Measurements from ENCODE around the gene TFEB.
A peak's percentile ranks its signal among the peaks of the same experiment; 100 is the strongest.

Gene TFEB

DNA sequence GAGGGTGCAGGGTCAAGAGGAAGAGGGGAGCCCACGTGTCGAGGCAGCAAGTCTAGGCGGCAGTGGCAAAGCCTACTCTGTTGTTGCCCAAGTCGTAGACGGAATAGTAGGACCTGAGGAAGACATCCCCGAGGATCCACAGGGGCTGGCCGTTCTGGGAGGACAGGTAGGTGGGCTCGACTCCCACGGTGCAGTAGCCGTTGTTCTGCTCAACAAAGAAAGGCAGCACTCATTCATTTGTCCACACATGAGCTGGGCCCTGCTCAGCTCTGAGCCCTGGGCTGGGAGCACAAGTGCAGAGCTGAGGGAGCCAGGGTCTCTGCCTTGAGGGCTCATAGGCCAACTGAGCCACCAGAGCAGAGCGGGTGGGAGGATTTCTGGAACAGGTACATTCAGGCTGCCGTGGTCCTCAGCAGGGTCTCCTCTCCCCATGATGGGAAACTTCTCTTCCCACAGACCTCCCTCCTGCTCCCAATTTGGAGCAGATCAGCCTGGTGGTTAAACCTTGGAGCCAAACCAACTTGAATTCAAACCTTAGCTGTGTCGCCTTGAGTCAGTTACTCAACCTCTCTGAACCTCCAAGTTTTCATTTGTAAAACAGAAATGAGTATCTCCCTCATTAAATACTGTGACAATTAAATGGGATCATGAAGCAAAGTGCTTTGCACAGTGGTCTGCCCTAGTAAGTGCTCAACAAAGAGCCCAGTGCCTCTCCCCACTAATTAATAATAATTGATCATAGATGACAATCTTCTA, 1.6 kb upstream of the TFEB start:
- DNase-seq, result no peak

DNA sequence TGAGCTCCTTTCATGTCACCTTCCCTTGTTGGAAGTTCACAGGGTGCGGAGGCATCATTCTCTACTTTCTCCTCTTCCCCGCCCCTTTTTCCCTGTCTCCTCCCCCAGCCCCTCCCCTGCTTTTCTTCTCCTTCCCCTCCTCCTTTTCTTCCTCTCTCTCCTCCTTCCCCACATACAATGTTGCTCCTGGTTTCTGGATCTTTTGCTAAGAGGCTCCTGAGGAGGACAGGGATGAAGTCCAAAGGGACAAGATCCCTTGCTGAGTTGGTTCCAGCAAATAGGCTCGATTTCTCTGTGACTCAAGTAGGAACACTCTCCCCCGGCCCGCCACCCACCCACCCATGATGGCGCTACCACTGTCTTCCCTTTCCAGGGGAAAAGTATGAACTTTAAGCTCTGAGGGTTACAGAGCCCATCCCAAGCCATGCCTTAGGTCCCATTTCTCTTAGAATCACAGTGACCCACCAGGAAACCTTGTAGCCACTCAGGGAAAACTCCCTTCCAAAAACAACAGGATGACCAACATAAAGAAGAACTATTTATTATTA, 852 bp upstream of the TFEB start:
- DNase-seq, result no peak

DNA sequence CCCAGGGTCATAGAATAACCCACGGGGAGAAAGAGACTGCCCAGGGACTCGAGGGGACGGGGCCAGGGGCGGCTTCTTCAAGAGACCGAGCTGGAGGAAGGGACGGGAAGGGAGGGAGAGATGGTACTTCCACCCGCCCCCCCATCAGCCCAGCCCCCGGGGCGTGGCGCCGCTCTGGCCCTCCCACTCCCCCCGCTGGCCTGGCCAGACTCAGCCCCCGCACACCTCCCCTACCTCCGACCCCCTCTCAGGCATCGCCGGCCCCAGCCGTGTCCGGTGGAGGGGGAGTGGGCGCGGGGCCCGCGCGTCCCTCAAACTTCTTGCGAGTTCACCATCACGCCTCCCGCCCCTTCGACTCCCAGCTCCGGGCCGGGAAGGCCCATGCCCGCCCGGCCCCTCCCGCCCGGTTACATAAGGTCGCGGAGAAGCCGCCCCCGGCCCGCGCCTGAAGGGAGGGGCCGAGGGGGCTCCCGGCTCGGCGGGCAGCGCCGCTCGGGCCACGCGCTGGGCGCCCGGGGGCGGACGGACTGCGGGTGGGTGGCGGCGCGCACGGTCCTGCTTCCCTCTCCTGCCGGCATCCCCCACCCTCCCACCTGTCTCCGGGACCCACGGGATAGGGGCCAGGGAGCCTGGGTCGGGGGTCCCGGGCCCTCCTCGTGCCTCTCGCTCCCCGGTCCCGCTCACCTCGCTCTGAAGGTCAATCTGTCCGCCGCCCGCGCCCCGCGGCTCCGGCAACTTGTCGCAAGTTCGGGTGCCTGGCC, 562 bp downstream of the TFEB start:
- DNase-seq, result peak; percentile 77

DNA sequence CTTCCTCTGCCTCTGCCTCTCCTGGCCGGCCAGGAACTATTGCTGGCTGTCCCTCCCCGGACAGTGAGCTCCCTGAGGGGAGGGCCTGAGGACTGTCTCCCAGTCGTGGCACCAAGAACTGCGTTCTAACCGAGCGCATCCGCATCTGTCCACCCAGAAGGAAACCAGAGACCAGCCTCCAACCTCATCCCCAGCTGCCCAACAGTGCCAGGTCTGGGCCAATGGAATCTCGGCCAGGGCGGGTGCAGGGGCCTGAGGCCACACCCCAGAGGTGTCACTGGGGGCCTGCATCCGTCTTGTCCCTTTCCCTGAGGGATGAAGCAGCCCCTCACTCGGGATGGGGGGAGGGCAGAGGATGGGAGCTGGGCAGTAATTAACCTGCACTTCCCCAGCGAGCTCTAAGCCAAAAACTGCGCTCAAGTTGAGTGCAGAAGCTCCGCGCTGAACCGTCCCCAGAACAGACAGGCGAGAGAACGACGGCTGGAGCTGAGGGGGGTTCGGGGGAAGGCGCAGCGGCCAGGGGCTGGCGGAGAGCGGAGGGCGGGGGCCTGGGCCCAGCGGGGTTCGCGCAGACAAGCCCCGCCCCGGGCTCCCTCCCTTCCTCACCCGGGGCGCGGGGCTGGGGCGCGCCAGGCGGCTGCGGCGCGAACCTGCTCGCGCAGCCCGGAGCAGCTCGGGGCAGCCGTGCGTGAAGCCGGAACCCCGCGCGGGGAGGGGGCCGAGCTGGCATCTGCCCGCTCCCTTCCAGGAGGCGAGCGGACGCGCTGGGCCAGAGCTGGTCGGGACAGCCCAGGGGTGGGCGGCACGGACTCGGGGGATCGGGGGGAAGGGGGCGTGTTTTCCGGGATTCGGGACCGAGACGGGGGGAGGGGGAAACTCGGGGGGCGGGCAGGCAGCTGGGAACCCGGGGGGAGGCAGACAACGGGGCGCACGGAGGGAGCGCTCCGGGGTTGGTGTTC, 1.4 kb downstream of the TFEB start:
- peak; percentile 62 for DNase-seq

DNA sequence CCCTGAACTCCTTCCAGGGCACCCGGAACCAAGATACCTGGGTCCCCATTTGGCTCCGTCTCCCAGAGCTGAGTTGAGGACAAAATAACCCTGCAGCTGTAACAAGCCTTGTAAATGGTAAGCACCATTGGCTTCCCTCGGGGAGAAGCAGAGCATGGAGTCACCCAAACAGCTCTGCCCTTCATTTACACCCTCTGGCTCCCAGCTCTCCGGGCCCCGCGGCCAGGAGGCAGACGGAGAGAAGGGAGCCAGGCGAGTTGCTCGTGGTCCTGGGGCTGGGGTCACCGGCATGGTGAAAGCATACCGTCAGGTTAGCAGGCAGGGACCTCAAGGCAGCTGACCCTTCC, 2.1 kb downstream of the TFEB start:
- no peak for DNase-seq

DNA sequence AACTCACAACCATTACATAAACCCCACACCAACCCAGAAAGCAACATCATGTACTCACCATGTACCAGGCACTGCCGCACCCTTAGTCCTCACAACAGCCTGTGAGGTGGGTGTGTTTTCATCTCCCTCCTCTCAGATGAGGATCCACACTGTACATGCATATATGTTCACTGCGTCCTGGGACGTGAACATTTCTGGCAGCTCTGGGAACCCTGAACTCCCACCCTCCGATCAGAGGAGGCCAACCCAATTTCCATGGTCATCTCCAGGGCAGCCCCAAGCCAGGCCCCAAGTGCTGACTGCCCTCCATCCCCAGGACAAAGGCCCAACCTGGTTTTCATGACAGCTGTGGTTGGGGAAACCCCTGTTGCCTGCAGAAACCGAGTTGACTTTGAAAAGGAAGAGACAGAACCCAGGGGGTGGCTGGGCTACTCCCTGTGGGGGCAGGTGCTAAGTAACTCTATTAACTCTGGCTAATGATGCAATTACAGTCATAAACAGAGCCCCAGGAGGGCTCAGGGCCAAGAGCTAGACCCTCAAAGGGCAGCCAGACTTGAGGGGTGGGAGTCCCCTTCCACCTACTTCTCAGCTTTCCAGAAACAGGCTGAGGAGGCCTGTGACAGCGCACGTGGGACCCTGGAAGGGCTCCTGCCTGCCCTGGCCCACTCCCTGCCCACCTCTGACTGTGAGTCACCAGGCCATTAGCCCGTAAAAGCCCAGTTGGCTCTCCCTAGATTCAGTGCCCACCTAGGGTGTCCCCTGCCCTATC, 2.6 kb downstream of the TFEB start:
- DNase-seq, result peak; percentile 73

DNA sequence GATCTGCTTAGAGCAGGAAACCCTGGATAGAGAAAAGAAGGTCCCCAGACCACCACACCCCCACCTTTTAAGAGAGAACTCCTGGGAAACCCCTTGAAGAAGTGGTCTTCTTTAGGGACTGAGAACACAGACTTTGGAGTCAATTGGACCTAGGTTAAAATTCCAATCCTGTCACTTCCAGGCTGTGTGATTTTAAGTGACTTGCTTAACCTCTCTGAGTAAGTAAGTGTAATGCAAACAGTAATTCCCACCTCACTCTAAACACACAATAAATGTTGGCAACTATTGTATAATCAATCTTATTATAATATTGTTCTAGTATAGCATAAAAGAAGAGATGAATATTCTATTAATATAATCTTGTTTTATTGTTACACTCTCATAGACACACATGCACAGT, 3.3 kb downstream of the TFEB start:
- no peak for DNase-seq

DNA sequence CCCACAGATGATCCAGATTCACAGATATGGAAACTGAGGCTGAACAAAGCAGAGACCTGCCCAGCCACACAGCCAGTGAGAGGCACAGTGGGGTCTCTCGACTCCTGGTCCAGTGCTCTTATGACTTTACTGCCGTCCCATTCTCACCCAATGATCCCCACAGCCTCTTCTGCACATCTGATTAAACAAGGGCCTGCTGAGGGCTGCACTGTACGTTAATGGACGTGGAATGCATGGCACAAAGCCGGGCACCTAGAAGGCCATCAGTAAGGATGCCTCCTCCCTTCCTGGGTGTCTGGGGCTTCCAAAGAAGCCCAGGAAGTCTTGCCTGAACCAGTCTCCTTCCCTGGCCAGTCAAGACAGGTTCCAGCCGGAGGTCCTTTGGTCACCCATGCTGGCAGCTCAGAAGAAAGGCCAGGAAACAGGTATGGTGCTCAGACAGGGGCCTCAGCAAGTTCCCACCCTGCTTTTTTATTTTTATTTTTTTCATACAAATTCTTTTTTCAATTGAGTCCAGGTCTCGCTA, 3.8 kb downstream of the TFEB start:
- no peak for DNase-seq

DNA sequence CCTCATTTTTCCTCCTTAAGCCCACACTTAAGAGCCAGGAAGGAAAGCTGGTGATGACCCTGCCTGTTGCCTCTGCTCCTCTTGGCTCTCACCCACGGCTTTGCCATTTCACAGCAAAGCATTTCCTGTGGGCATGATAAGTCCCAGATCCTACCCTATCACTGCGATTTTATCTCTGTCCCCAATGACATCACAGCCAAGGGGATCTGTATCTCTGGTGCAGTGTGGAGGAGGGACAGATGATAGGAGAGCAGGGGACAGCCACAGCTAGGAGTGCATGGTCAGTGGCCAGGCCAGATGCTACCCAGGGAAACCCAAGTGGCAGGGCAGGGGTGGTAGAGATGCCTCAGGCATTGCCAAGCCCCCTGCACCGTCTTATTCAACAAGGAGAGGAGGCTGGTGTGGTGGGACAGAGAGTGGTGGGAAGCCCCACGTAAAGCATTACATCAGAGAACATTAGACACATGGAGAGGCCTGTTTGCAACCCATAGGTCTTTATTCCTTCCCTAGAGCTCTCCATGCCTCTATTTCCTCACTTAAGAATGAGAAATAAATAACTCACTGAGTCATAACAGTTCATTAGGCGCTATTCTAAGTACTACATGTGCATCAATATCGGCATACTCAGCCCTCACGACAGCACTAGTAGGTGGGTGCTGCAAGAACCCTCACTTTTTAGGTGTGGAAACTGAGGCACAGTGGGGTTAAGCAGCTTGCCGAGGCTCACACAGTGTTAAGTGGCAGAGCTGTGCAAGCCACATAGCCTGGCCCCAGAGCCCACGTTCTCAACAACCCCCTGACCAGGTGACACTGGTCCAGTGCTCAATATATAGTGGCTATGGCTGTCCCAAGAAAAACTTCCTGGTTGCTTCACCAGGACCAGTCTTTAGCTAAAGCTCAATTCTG, 4.6 kb downstream of the TFEB start:
- DNase-seq, result peak; percentile 38

DNA sequence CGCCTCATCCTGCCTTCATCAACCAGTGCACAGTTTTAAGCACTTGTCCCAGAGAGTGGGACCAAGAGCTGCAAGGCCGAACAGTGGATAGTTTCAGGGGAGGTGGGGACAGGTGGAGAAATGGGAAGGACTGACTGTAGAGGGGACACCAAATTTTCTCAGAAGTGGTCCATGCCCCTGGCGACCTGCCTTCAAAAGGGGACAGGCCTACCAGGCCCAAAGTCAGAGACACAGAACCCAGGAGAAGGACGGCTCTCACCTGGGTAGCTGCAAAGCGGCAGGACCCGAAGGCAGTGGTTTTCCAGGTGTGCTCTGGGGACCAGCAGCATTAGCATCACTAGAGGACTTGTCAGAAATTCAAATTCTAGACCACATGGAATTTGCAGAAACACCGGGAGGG, 5.8 kb downstream of the TFEB start:
- DNase-seq, result no peak

DNA sequence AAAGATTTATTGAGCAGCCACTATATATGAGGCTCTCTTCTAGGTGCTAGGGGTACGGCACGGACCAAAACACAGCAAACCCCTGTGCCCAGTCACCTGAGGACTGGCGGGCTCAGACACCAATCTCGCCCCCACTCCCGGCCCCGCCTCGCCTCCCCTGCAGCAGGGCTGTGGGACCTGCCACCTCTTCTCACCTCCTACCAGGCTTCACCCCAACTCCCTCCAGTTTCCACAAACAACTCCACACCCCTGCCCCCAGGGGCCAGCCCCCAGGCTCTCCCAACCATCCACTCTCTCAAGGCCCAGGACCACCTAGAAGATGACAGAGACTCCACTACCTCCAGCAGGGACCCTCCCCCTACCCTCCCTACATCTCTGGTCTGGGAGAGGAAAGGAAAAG, 6.5 kb downstream of the TFEB start:
- DNase-seq, result no peak

DNA sequence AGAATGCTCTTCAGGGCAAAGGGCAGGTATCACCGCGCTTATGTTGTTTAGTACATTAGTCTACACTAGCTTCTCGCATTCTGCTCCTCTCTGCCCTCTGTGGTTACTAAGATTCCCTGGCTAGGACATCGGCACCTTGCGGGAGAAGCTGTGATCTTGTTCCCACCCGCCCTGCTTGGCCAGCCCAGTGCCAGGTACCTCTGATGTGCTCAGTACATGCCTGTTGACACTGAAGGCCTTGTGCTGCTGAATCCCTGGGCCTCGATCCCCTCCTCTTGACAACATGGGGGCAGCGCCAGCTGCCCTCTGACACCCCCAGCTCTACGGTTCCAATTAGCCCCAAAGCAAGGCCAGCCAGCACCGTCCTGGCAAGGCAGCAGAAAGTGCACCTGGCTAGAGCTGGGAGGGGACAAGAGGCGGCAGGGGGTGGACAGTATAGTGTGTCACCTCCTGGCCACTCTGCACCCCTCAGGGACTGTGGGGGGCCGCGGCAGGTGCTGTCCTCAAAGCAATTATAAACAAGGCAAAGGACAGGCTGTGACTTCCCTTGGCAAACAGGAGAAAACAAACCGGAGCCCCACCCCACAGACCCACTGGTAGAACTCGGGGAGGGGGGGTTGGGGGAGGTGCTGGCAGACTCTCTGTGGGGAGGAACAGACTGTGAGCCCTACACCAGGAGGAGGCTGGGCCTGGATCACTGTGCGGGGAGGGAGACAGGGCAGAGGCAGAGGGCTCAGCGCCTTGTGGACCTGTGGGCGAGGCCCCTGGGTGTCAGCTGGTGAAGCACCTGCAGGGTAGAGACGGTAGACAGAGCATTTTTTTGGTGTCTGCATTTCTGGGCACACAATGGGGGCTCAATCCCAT, 7.1 kb downstream of the TFEB start:
- no peak for DNase-seq

DNA sequence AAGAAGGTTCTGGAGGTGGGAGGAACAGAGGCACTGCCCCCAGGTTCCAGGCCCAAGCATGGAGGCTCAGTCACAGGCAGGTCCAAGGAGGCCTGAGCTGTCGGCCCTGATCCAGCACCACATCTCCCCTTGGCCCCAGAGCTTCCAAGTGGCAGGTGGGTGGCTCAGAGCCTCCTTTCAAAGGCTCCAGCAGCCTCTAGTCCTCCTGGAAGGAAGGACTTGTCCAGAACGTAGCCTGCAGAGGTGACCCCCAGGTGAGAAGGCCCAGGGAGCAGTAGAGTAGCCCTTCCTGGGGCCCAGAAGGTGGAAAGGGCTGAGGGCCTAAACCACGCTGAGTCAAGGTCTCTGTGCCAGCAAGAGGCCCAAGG, 7.7 kb downstream of the TFEB start:
- DNase-seq, result no peak

DNA sequence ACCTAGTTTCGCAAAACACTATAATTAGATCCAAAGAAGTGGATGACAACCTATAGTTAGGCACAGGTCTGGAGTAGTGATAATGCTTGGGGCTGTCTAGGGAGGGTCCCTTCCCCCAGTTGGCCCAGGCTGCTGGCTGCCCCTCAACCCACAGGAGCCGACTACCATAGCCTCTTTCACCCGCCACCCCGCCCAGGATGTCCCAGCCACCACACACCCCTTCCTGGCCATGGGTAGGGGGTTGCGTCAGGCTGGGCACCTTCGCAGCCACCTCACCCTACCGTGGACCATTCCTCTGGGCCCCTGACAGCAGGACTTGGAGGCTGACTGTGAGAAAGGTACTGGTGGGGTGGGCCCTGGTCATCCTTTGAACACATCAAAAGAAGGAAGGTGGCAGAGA, 8.5 kb downstream of the TFEB start:
- DNase-seq, result no peak

DNA sequence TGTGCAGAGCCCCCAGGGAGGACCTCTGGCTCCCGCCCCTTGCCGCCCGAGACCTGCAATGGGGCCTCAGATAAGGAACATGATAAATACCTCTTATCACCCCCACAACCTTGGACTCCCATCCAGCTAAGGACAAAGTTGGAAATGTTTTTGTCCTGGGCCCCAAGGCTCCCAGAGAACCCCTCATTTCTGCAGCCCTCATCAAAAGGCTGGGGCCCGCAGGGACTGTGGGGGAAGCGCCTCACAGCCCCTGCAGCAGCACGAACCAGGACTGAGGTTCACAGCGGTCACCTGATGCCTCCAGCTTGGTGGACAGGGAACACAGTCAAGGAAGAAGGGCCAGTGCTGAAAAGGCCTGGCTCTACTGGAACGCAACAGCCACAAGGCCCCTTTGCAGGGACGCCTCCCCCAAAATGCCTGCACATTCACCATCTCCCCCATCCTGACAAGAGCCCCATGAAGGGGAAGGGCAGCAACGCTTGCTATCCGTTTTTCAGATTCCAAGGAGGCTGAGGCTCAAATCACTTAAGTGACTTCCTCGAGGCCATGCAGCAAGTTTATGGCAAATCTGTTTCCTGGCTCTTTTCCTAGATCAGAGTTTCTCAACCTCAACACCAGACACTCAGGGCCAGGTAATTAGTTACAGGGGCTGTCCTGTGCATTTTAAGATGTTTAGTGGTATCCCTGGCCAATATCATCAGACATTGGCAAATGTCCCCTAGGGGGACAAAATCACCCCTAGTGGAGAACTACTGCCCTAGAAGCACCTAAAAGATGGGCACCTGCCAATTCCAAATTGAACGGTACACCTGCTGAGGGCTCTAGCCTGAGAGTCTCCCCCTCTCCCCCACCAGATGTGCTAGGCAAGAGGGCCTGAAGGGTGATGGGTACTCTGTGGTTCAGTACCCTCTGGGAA, 10.6 kb downstream of the TFEB start:
- no peak for DNase-seq

DNA sequence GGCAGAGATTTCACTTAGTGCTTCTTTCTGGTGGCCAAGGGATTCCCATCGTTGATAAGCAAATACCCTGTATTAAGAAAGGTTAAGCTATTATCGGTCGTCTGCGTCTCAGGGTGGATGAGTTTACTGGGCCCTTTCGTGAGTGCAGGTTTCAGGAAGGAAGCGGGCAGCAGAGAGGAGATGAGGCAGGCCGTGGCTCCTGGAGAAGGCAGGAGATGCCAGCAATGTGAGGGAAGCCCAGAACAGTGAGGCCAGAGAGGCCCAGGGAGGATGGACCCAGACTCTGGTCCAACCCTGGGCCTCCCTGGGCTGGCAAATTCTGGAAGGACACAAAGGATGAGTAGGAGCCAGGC, 11.2 kb downstream of the TFEB start:
- DNase-seq, result no peak

DNA sequence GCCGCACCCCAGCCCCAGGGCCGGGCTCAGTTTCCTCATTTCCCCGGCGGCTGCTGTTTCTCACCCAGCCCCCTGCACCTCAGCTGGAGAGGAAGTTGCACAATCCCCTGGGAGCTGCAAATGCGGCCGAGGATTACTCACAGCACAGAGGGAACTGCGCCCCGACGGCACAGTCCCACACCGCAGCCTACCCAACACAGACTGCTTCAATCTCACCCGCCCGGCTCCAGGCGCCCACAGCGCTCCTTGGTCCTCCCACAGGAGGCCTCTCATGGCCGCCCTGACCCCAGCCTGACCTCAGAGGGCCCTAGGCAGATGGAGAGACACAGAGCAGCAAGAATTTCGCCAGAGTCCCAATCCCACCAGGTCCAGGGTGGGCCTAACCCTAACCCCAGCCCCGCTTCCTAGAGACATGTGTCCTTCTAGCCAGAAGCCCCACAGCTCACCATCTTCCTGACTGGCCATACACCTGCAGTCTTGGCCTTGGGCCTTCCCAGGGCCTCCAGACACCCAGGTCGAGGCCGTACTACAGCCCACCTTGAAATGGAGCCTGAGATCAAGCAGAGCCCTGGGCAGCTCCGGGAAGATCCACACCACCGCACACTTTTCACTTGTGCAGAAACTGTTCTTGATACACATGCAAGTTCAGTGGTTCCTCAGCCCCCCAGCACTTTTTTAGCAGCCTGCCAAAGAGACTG, 11.7 kb downstream of the TFEB start:
- DNase-seq, result no peak

DNA sequence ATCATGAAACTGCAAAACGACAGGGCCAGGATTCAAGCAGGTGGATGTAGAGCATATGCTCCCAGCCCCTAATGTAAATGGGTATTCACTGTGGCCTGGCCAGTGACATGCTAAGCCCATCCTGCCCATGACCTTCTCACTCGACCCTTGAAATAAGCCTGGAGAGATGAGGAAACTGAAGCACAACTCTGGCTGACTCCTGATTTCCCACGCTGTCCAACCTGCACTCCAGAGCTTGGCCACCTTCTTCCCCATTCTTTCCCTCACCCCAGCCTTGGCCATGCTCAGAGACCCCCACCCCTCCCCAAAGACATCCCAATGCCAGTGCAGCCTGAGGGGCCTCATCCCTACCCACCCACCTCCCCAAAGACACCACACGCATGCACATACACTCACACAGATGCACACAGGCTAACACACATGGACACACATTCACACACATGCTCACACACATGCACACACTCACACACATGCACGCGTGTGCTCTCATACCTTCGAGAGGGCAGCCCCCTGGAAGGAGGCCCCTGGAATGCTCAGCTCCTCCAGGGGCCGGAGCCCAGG, 12.4 kb downstream of the TFEB start:
- no peak for DNase-seq
